Mesodermal cell (in vitro differentiated cells): ENCODE data around the gene FXR1. TPM values are rescaled to one million over a fixed set of nuclear protein-coding genes. Genes with fewer than 3 reads are reported as not detected.
"Not testable (repeated sequence)": the region's sequence is repeated elsewhere in the genome, so short reads cannot be mapped to it uniquely, and the experiment has no call there.

Source experiments
- H3K27ac ChIP-seq: 2 replicates; pipeline ENCODE4 v1.7.0; 2013; ENCODE audit warnings: mild to moderate bottlenecking, low read depth, low read length, moderate library complexity; ENCODE audit not compliant: severe bottlenecking
- H3K36me3 ChIP-seq: 2 replicates; pipeline ENCODE4 v1.7.1; 2013; ENCODE audit warnings: mild to moderate bottlenecking, low read length, moderate library complexity; ENCODE audit not compliant: control insufficient read depth, insufficient read depth
- H3K4me1 ChIP-seq: one replicate; pipeline ENCODE4 v1.7.1; 2013; ENCODE audit warnings: mild to moderate bottlenecking, low read length; ENCODE audit not compliant: insufficient read depth, control insufficient read depth, poor library complexity, severe bottlenecking
- H3K4me3 ChIP-seq: 2 replicates; pipeline ENCODE4 v1.7.0; 2013; ENCODE audit warnings: low read length, control low read depth, mild to moderate bottlenecking; ENCODE audit not compliant: insufficient read depth, poor library complexity, severe bottlenecking; ENCODE audit errors: extremely low read depth
- H3K9me3 ChIP-seq: 2 replicates; pipeline ENCODE4 v1.7.1; 2013; ENCODE audit warnings: mild to moderate bottlenecking, low read length, moderate library complexity; ENCODE audit not compliant: control insufficient read depth
- WGBS, 2 experiments: methylation state at CpG; one replicate each; pipeline ENCODE4 v1.1.5; 2013; ENCODE audit warnings: missing lambda C conversion rate in 2 of 2; ENCODE audit not compliant: insufficient coverage in 2 of 2; 5-methylcytosine and 5-hydroxymethylcytosine counted together
- polyA plus RNA-seq, 2 experiments: library from polyadenylated mRNA; stranded (reverse); fragments of 50-300 nt; gene quantifications; one replicate each; pipeline ENCODE4 v1.2.3, GENCODE V29; 2013

Gene FXR1
- 272 TPM for polyA plus RNA-seq (2013, experiment 1 of 2)
- 290 TPM for polyA plus RNA-seq (2013, experiment 2 of 2)

DNA sequence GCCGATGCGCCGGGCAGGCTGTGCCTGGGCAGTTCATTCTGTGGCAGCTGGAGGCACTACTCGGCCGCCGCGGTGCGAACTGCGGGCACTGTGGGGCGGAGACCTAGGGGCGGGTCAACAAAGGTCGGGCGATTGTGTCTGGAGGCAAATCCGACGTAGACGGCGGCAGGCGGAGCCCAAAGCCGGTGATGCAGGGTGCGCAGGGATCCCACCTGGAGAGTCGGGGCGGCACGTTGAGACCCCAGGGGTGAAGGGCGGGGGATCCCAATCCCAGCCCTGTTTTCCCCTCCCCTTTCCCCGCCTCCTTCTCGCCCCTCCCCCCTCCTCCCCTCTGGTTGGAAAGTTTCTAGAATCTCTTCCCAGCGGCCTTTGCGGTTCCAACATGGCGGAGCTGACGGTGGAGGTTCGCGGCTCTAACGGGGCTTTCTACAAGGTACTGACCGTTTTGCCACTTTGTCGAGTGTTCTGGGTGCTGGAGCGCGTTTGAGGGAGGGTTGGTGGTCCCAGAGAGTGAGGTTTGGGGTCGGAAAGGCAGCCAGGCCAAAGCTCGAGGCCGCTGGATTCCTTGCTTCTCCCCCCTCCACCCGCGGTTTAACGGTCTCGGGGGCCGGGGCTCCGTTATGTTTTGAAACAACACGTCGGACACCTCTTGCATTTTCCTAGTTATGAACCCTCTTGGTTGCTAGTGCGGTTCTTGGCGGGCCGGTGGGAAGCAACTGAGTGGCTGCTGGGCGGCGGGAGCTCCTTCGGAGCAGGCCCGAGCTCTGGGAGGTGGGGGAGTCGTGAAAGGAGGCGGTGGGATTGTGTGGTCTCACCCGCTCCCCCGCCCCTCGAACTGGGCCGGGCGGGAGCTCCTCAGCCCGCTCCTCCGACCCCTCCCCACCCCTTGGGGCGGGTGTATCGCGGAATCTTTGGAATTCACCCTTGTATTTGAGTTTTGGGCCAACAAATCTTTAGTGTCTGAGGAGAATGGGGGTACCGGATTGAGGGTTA lies at the start of gene FXR1:
TSS of gene FXR1 (plus strand) at position 367 of the 993 bp plus-strand sequence. CDS start at position 383, 16 bp downstream.
- 0 to 1% methylated on average over 41 to 44 of the region's 68 CpGs for WGBS, 2 experiments
- H3K4me3 ChIP-seq: peak within 1 kb of the TSS; percentile 92

DNA sequence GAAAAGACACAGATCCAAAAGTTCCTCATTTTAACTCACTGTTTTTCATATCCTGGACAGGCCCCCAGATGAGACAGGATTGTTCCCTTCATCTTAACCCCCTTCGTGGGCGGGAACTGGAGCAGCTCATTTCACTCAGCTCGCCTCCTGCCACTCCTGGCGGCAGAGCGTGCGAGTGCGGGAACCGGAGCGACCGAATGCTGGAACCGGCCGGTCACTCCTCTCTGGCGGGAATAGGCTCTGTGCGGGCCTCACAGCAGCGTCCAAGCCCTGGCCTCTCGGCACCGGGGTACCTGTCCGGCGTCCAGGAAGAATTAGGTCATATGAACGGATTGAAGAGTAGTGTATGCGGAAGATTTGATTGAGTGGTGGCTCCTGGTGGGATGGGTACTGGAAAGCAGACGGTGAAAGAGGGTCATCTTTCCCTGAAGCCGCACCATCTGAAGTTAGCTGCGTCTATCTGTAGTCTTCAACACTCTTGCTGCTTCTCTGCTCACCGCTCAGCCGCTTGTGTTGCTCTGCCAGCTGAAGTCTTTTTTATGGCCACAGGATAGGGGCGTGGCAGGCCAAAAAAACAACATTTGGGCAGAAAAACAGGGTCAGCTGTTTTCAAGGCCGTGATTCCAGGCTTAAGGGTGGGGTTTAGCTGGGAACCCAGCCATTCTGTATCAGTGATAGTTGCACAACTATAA lies 42.3 kb upstream of the FXR1 start:
- Histone ChIP-seq H3K9me3 (no peaks in the 10 kb centered on the region), H3K4me3 (no peak overlapping the region), H3K27ac (no peak overlapping the region), H3K4me1 (no peaks in the 10 kb centered on the region), H3K36me3 (no peaks in the 10 kb centered on the region)
- WGBS, 2 experiments: 79 to 82% methylated on average over 24 to 26 of the region's 28 CpGs

More for the DNA sequence above, at the start of gene FXR1:
- Histone ChIP-seq H3K27ac (peak within 1 kb of the TSS; percentile 99), H3K36me3 (peaks cover 33% of the 10 kb centered on the region), H3K9me3 (no peaks in the 10 kb centered on the region), H3K4me1 (peaks cover 9% of the 10 kb centered on the region)

DNA sequence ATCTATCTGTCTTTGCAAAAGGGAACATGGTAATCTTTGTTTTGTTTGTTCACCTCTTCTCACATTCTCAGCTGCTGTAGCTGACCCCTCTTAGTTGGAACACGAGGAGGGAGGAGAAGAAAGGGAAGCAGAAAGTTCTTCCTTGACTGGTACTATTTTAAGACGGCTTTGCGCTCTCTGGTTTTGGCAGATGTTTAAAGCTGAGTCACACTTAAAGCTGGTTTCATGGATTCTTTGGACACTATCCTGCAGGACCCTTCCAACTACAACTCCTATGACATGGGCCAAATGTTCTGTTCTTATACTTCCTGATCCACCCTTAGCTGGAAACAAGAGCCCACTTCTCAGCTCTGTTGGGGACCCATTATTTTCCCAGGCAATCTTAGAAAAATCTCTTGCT lies 40.6 kb upstream of the FXR1 start:
- no peaks in the 10 kb centered on the region for H3K4me1 ChIP-seq
- H3K27ac ChIP-seq: no peak overlapping the region
- H3K4me3 ChIP-seq: no peak overlapping the region
- no peaks in the 10 kb centered on the region for H3K36me3 ChIP-seq
- 80 to 93% methylated on average over 2 to 3 of the region's 3 CpGs for WGBS, 2 experiments
- H3K9me3 ChIP-seq: no peaks in the 10 kb centered on the region

DNA sequence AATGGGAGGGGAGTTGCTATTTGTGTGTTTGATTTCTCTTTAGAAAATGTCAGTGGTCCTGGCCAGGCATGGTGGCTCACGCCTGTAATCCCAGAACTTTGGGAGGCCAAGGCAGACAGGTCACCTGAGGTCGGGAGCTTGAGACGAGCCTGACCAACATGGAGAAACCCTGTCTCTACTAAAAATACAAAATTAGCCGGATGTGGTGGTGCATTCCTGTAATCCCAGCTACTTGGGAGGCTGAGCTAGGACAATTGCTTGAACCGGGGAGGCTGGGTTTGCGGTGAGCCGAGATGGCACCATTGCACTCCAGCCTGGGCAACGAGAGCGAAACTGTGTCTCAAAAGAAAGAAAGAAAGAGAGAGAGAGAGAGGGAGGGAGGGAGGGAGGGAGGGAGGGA lies 40.0 kb upstream of the FXR1 start:
- WGBS, 2 experiments: 91 to 93% methylated on average over 6 of the region's 9 CpGs
- not testable (repeated sequence) for H3K4me3 ChIP-seq, H3K9me3 ChIP-seq, H3K36me3 ChIP-seq, H3K4me1 ChIP-seq, H3K27ac ChIP-seq

DNA sequence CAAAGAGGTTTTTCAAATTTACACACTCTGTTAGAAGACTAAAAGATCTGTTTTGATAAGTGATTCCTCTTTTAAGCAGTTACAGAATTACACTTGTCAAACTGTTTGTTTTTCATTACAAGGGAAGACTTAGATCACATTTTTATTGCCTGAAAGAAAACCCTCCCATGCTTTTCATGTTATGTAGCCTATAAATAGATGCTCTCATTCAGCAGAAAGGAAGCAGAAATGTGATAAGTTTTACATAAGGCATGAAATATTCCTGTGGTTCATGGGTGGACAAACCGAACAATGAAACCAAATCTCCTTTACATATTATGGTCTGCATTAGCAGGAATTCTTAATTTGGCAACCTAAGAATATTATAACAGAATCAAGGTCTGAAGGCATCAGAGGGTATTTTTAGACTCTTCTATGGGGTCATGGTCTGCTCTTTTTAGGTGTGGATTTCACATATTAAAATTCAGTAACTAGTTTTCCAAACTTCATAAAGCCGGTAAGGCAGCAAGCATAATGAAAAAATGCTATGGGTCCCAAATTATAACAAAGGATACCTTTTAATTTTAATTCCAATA lies 37.3 kb upstream of the FXR1 start:
- Histone ChIP-seq H3K4me1 (no peaks in the 10 kb centered on the region), H3K27ac (no peak overlapping the region), H3K36me3 (no peaks in the 10 kb centered on the region), H3K9me3 (no peaks in the 10 kb centered on the region), H3K4me3 (no peak overlapping the region)
- WGBS, 2 experiments: no CpG with 5 or more reads among the region's 2 CpGs

DNA sequence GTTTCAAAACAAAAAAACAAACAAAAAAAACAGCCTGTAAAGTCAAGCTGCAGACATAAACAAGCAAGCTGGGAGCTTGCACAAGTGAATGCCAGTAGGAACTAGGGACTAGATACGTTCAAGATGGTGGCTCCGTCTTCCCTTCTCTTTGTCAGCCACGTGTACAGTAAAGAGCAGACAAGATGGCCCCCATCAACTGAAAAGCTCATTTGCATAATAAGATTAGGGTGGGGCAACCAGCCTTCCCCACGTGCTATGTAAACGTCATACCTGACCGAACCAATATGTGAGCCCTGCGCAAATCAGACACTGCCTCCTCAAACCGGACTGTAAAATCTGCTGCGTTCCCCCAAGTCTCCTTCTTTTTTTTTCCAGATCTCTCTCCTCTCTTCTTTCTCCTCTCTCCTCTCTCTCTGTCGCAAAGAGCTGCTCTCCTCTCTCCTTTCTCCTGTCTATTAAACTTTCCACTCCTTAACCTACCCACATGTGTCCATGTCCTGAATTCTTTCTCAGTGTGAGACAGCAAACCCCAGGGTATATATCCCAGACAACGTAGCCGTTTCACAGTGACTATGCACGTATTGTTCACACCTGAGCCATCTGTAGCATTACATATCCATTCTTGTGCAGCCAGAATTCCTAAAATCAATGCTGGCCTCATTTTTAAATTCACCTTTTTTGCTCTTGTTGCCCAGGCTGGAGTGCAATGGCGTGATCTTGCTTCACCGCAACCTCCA lies 31.2 kb upstream of the FXR1 start:
- Histone ChIP-seq H3K4me3 (no peak overlapping the region), H3K4me1 (no peaks in the 10 kb centered on the region), H3K9me3 (no peaks in the 10 kb centered on the region), H3K27ac (no peak overlapping the region), H3K36me3 (no peaks in the 10 kb centered on the region)
- 90 to 91% methylated on average over 12 to 15 of the region's 15 CpGs for WGBS, 2 experiments

DNA sequence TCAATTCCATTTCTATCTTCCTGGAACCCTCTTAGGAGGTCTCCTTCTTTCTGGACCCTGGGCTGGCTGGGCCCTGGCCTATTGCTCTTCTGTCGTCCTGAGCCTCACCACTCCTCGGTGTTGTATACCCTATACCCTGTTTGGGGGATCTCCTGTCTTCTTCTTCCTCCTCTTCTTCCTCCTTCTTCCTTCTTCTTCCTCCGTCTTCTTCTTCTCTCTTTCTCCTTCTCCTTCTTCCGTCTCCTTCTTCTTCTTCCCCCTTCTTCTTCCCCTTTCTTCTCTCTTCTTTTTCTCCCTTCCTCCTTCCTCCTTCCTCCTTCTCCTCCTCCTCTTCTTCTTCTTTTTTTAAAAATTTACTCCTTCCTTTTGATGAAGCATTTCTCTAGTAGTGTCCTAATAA lies 30.4 kb upstream of the FXR1 start:
- no peaks in the 10 kb centered on the region for H3K36me3 ChIP-seq
- H3K4me1 ChIP-seq: no peaks in the 10 kb centered on the region
- H3K9me3 ChIP-seq: no peaks in the 10 kb centered on the region
- no peak overlapping the region for H3K27ac ChIP-seq
- H3K4me3 ChIP-seq: no peak overlapping the region
- 86 to 87% methylated on average over 4 of the region's 4 CpGs for WGBS, 2 experiments

DNA sequence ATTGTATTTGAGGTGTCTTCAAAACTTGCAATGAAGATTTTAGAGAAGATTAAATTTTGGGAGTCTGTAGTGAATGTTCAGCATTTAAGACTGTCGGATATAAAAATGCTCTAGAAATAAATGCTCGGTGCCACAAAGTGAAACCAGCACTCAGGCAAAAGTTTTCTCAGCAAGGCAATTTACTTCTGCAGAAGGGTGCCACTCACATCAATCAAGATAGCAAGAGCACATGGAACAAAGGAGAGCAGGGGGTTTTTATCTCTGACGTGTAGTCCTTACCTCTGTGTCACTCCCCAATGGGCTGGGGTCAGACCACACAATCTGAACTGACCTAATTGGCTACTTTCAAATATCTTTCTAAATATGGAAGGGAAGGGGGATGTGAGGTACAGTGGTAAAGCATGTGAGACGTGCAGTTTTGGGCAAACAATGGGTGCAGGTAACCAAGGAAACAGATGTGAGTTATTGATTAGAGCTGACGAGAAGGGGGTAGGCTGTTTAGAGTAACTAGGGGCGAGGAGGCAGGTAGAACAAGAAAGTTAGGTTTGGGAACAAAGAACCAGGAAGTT lies 23.4 kb upstream of the FXR1 start:
- Histone ChIP-seq H3K9me3 (peaks cover 14% of the 10 kb centered on the region), H3K4me1 (no peaks in the 10 kb centered on the region), H3K36me3 (no peaks in the 10 kb centered on the region), H3K27ac (no peak overlapping the region), H3K4me3 (no peak overlapping the region)
- WGBS, 2 experiments: 85 to 86% methylated on average over 5 to 6 of the region's 6 CpGs

DNA sequence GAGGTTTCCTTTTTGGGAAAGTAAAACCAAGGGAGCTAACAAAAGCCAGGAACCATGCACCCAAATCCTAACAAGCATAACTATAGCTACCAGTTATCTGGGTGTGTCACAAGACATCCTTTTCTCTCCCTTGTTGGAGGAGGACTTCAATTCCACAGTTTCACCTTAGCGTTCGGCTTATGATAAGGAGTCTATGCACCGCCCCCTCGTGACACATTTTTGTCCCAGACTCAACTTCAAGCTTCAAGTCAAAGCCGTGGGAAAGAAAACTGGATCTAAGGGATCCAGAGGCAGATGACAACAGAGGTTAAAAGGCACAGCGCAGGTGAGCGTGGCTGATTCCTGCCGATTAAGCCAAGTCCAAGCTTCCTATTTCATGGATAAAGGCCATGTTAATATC lies 13.9 kb upstream of the FXR1 start:
- WGBS, 2 experiments: 87 to 90% methylated on average over 5 to 6 of the region's 8 CpGs
- Histone ChIP-seq H3K27ac (no peak overlapping the region), H3K9me3 (no peaks in the 10 kb centered on the region), H3K4me1 (no peaks in the 10 kb centered on the region), H3K4me3 (no peak overlapping the region), H3K36me3 (no peaks in the 10 kb centered on the region)
